H9 (cell line): ENCODE data around the gene CHCHD3. TPM values are rescaled to one million over a fixed set of nuclear protein-coding genes. Genes with fewer than 3 reads are reported as not detected.

Source experiments
- DNase-seq: peaks from one replicate; pipeline ENCODE4 v3.0.0-alpha.2; 2017
- H2AFZ ChIP-seq: one replicate; pipeline ENCODE4 v1.6.1; 2013; ENCODE audit warnings: mild to moderate bottlenecking, low read length, control low read depth, moderate library complexity
- H2AK5ac ChIP-seq: 2 replicates; pipeline ENCODE4 v1.6.1; 2013; ENCODE audit warnings: low read length, control low read depth, mixed read lengths; ENCODE audit not compliant: insufficient read length
- H2BK120ac ChIP-seq: one replicate; pipeline ENCODE4 v1.6.1; 2013; ENCODE audit warnings: low read depth, mild to moderate bottlenecking, low read length, control low read depth, inconsistent platforms; ENCODE audit not compliant: poor library complexity, severe bottlenecking
- H2BK12ac ChIP-seq: 2 replicates; pipeline ENCODE4 v1.6.1; 2013; ENCODE audit warnings: low read length, control low read depth, mixed read lengths, low read depth; ENCODE audit not compliant: insufficient read length
- H2BK15ac ChIP-seq: 2 replicates; pipeline ENCODE4 v1.6.1; 2013; ENCODE audit warnings: low read depth, low read length, control low read depth
- H2BK20ac ChIP-seq: one replicate; pipeline ENCODE4 v1.6.1; 2013; ENCODE audit warnings: low read depth, mild to moderate bottlenecking, low read length, control low read depth, inconsistent platforms; ENCODE audit not compliant: poor library complexity, severe bottlenecking
- H2BK5ac ChIP-seq: 2 replicates; pipeline ENCODE4 v1.6.1; 2013; ENCODE audit warnings: low read length, control low read depth, mixed read lengths; ENCODE audit not compliant: insufficient read length
- H3K14ac ChIP-seq: 2 replicates; pipeline ENCODE4 v1.6.1; 2013; ENCODE audit warnings: low read length, control low read depth; ENCODE audit not compliant: insufficient read depth
- H3K18ac ChIP-seq: 2 replicates; pipeline ENCODE4 v1.6.1; 2013; ENCODE audit warnings: low read depth, mild to moderate bottlenecking, mixed read lengths, low read length, control low read depth; ENCODE audit not compliant: insufficient read length
- H3K23ac ChIP-seq: 2 replicates; pipeline ENCODE4 v1.6.1; 2013; ENCODE audit warnings: low read length, control low read depth, mixed read lengths, low read depth; ENCODE audit not compliant: insufficient read length
- H3K23me2 ChIP-seq: 2 replicates; pipeline ENCODE4 v1.6.1; 2013; ENCODE audit warnings: low read depth, mild to moderate bottlenecking, mixed read lengths, low read length, control low read depth; ENCODE audit not compliant: insufficient read length, poor library complexity, severe bottlenecking
- H3K27ac ChIP-seq: 2 replicates; pipeline ENCODE4 v1.5.1; 2013; ENCODE audit warnings: low read length, control low read depth, mixed read lengths, low read depth; ENCODE audit not compliant: insufficient read length
- H3K27me3 ChIP-seq: 2 replicates; pipeline ENCODE4 v1.6.1; 2013; ENCODE audit warnings: low read length, control low read depth, inconsistent platforms; ENCODE audit not compliant: insufficient read depth
- H3K4ac ChIP-seq: 2 replicates; pipeline ENCODE4 v1.6.1; 2013; ENCODE audit warnings: low read depth, mild to moderate bottlenecking, control low read depth, inconsistent platforms, low read length, moderate library complexity
- H3K4me1 ChIP-seq: 2 replicates; pipeline ENCODE4 v1.6.1; 2013; ENCODE audit warnings: low read length, control low read depth, inconsistent platforms; ENCODE audit not compliant: insufficient read depth
- H3K4me2 ChIP-seq: 2 replicates; pipeline ENCODE4 v1.6.1; 2013; ENCODE audit warnings: low read length, control low read depth, mixed read lengths; ENCODE audit not compliant: insufficient read length, insufficient read depth
- H3K56ac ChIP-seq: 2 replicates; pipeline ENCODE4 v1.6.1; 2013; ENCODE audit warnings: low read depth, mild to moderate bottlenecking, mixed read lengths, low read length, control low read depth; ENCODE audit not compliant: insufficient read length
- H3K79me1 ChIP-seq: 2 replicates; pipeline ENCODE4 v1.6.1; 2013; ENCODE audit warnings: low read depth, mild to moderate bottlenecking, moderate library complexity, low read length, control low read depth, inconsistent platforms; ENCODE audit not compliant: insufficient read depth, poor library complexity, severe bottlenecking
- H3K79me2 ChIP-seq: 2 replicates; pipeline ENCODE4 v1.6.1; 2013; ENCODE audit warnings: low read length, control low read depth, inconsistent platforms; ENCODE audit not compliant: insufficient read depth
- H3K9ac ChIP-seq: 2 replicates; pipeline ENCODE4 v1.6.1; 2013; ENCODE audit warnings: low read length, control low read depth, mixed read lengths; ENCODE audit not compliant: insufficient read length; ENCODE audit errors: extremely low read depth
- H3K9me3 ChIP-seq: one replicate; pipeline ENCODE4 v1.6.1; 2013; ENCODE audit warnings: low read depth, low read length, inconsistent platforms; ENCODE audit not compliant: control insufficient read depth
- H3T11ph ChIP-seq: one replicate; pipeline ENCODE4 v1.6.1; 2013; ENCODE audit warnings: mild to moderate bottlenecking, low read length, control low read depth, inconsistent platforms
- H4K20me1 ChIP-seq: one replicate; pipeline ENCODE4 v1.6.1; 2013; ENCODE audit not compliant: control insufficient read depth, insufficient read length, insufficient read depth
- H4K5ac ChIP-seq: 2 replicates; pipeline ENCODE4 v1.6.1; 2013; ENCODE audit warnings: low read depth, mild to moderate bottlenecking, mixed read lengths, low read length, control low read depth; ENCODE audit not compliant: insufficient read length
- H4K8ac ChIP-seq: replicated peaks from 2 replicates; pipeline ENCODE4 v1.6.1; 2013; ENCODE audit warnings: low read length, control low read depth, mixed read lengths, low read depth; ENCODE audit not compliant: insufficient read length
- H4K91ac ChIP-seq: 2 replicates; pipeline ENCODE4 v1.6.1; 2013; ENCODE audit warnings: low read depth, mild to moderate bottlenecking, moderate library complexity, mixed read lengths, low read length, control low read depth; ENCODE audit not compliant: insufficient read length
- H3K27ac Mint-ChIP-seq, 3 experiments: 2 replicates in 2 of 3; 3 replicates in 1 of 3; pipeline ENCODE4 v1.8.0; 2020 to 2021; ENCODE audit warnings: mixed read lengths in 3 of 3, mild to moderate bottlenecking in 1 of 3, moderate library complexity in 1 of 3
- H3K27me3 Mint-ChIP-seq: 2 replicates; pipeline ENCODE4 v1.8.0; 2021; ENCODE audit warnings: low read depth, mild to moderate bottlenecking, moderate library complexity, mixed read lengths
- H3K36me3 Mint-ChIP-seq, 3 experiments: 2 replicates in 2 of 3; 3 replicates in 1 of 3; pipeline ENCODE4 v1.8.0; 2020 to 2021; ENCODE audit warnings: low read depth in 3 of 3, mixed read lengths in 3 of 3; ENCODE audit not compliant: insufficient read depth in 1 of 3
- H3K4me1 Mint-ChIP-seq, 2 experiments: 2 replicates each; pipeline ENCODE4 v1.8.0; 2020; ENCODE audit warnings: mixed read lengths in 2 of 2
- H3K4me3 Mint-ChIP-seq, 2 experiments: 2 replicates in 1 of 2; 3 replicates in 1 of 2; pipeline ENCODE4 v1.8.0; 2020 to 2021; ENCODE audit warnings: mild to moderate bottlenecking in 2 of 2, mixed read lengths in 2 of 2, moderate library complexity in 1 of 2
- H3K9me3 Mint-ChIP-seq, 2 experiments: 2 replicates in 1 of 2; 3 replicates in 1 of 2; pipeline ENCODE4 v1.8.0; 2020; ENCODE audit warnings: mild to moderate bottlenecking in 2 of 2, mixed read lengths in 2 of 2, moderate library complexity in 1 of 2
- CTCF ChIP-seq: fragments of 200-600 bp; sonication (generic); conservative IDR thresholded peaks from 3 replicates; pipeline ENCODE4 v1.8.0; 2021; ENCODE audit warnings: antibody characterized with exemption, mild to moderate bottlenecking
- WGBS: extraction: QIAGEN DNeasy Blood & Tissue Kit; methylation state at CpG from one replicate; pipeline ENCODE4 v1.1.7; 2013; ENCODE audit warnings: missing lambda C conversion rate, low lambda C conversion rate, mixed read lengths; ENCODE audit not compliant: insufficient read length; ENCODE audit errors: extremely low coverage; 5-methylcytosine and 5-hydroxymethylcytosine counted together
- total RNA-seq: library from RNA; stranded (reverse); gene quantifications from 2 replicates; pipeline ENCODE4 v1.2.1, GENCODE V29; 2021

The CHCHD3 gene
- total RNA-seq, 1 experiment from 2014 or later = 104 TPM

GRCh38 chr7:132840199-132840598 is 241.7 kb downstream of the CHCHD3 start:
- Histone ChIP-seq H2AFZ (no peak overlapping the region), H3K27me3 (no peaks in the 10 kb centered on the region), H2AK5ac (no peak overlapping the region), H2BK20ac (no peak overlapping the region), H4K8ac (no peak overlapping the region), H2BK5ac (no peak overlapping the region), H2BK120ac (no peak overlapping the region), H3T11ph (no peak overlapping the region), H3K9ac (no peak overlapping the region), H3K27ac (no peak overlapping the region), H3K23me2 (no peaks in the 10 kb centered on the region), H3K18ac (no peak overlapping the region), H3K4me1 (peaks cover 2% of the 10 kb centered on the region; the same call in 1 of the 2 replicates), H4K91ac (no peak overlapping the region), H4K20me1 (no peaks in the 10 kb centered on the region), H2BK15ac (no peak overlapping the region), H2BK12ac (no peak overlapping the region), H3K79me2 (no peaks in the 10 kb centered on the region), H3K79me1 (peaks cover 2% of the 10 kb centered on the region), H4K5ac (no peak overlapping the region), H3K4ac (no peak overlapping the region), H3K4me2 (no peak overlapping the region), H3K23ac (no peak overlapping the region), H3K9me3 (no peaks in the 10 kb centered on the region), H3K56ac (no peak overlapping the region), H3K14ac (no peak overlapping the region)
- Mint-ChIP-seq H3K4me1 (peaks cover 4 to 14% of the 10 kb centered on the region in 2 experiments), H3K4me3 (no peak overlapping the region), H3K27me3 (no peaks in the 10 kb centered on the region), H3K9me3 (no peaks in the 10 kb centered on the region), H3K36me3 (peaks cover 14 to 17% (median 15%) of the 10 kb centered on the region in 3 experiments), H3K27ac (0 out of 7 replicates have a peak overlapping the region, but pooled peaks of 1 of the 3 experiments have one; percentile 19)
- DNase-seq = no peak
- no CpG with 5 or more reads among the region's 1 CpG for WGBS
- no peak for TF ChIP-seq CTCF
